GM19193 (cell line): ENCODE data around the gene SPINDOC.

ENCODE experiments used
- POLR2A ChIP-seq: IDR thresholded peaks from 4 replicates; pipeline ENCODE4 v1.6.1; 2011; ENCODE audit not compliant: insufficient read depth, insufficient read length; ENCODE audit errors: extremely low read depth

Gene SPINDOC, protein sequence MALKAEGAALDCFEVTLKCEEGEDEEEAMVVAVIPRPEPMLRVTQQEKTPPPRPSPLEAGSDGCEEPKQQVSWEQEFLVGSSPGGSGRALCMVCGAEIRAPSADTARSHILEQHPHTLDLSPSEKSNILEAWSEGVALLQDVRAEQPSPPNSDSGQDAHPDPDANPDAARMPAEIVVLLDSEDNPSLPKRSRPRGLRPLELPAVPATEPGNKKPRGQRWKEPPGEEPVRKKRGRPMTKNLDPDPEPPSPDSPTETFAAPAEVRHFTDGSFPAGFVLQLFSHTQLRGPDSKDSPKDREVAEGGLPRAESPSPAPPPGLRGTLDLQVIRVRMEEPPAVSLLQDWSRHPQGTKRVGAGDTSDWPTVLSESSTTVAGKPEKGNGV

DNA sequence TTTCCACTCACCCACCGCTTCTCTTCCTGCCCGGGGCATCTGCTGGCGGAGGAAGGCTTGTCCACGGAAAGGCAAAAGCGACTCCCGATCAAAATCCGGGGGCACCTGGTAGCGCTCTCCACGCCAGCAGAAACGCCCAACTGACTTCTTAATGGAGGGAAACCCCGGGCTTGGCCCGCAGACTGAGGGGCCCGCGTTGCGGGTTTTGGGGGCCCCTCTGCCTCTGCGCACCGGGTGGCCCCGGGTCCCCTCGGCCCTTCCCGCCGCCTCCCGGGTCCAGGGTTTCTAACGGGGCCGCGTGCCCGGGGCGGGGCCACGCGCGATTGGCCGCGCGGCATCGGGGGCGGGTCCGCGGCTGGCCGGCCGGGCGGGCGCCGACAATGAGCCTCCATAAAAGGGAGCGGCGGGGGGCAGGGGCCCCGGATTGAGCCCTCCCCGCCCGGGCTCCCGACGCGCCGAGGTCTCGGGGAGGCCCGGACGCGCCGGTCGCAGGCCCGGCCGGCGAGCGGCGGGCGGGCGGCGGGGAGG lies at the start of gene SPINDOC:
SPINDOC (plus strand) TSS at position 422 of the 528 bp plus-strand sequence. CDS start 231 bp downstream, outside the sequence.
- TF ChIP-seq POLR2A = peak; percentile 79

DNA sequence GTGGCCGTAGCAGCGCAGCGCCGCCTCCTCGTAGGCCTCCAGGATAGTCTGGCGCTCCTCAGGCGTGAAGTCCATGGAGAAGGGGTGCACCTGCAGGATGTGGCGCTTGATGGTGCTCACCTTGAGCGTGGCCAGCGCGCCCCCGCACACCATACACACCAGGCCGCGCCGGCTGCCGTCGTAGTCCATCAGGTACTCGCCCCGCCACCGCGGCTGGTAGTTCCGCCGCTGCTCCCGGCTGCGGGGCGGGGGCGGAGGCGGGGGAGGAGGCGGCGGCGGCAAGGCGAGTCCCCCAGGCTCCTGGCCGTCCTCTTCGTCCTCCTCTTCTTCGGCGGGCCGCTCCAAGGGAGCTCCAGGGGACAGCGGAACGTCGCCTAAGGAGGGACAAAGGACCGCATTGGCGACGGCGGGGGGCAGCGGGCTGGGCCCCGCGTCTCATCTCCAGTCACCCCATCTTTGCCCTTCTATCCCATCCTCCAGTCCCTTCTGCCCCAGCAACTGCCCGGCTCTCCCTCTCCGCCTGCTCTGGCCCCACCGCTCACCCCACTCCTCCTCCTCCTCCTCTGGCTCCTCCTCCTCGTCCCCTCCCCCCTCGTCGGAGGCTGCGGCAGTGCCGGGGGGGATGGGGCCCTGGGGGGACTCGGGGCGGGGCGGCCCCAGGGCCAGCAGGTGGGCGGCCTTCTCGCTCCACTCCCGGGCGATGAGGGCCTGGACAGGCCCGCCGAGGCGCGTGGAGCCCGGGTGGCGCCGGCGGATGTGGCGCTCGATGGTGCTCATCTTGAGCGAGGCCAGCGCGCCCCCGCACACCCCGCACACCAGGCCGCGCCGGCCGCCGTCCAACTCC lies 49.5 kb upstream of the SPINDOC start:
- TF ChIP-seq POLR2A = no peak

DNA sequence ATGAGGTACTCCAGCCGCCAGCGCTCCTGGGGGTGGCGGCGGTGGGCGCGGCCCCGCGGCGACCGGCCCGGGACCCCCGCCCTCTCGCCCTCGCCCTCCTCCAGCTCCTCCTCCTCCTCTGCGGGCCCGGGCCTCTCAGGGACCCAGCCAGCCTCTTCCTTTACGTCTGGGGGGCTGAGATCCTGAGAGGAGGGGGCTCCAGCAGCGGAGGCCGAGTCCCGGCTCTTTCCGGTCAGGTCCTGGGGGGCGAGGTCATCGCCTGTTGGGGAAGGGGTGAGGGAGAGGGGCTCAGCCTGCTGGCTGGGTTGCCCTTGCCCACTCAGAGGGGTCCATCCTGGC lies 48.9 kb upstream of the SPINDOC start:
- no peak for TF ChIP-seq POLR2A

DNA sequence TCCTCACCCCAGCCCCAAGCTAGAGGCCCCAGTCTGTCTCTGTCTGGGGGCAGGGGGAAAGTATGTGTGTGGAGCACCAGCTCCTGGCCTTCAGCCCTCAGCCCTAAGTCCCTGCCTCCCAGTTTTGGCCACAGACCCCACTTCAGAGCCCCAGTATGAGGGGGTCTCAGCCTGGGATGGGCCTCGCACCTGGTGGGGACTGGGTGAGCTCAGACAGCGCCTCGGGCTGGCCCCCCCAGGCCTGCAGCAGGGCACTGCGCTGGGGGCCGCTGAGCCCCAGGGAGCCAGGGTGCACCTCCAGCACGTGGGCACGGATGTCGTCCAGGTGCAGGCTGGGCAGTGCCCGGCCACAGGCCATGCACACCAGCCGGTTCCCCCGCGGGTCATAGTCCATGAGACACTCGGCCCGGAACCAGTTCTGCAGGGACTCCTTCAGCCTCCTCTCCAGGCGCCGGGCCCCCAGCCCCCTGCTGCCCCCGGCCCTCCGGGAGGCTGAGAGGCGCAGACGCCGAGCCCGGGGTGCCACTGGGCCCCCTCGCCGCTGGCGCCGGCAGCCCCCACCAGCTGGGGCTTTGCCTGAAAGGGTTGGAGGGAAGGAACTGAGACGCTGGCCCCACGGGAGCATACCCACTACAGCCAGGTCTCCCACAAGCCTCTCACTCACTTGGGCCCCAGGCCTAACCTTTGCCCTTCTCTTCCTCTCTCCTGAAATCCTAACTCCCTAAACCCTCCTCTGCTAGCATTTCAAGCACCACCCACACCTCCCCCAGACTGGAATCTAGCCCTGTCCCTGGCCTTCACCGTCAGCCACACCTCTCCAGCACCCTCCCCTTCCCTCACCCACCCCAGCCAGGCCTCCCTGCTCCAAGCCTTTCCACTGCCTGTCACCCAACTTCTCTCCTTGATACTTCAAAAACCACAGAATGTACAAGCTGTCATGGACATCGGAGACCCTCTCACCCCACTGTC lies 48.3 kb upstream of the SPINDOC start:
- no peak for TF ChIP-seq POLR2A

DNA sequence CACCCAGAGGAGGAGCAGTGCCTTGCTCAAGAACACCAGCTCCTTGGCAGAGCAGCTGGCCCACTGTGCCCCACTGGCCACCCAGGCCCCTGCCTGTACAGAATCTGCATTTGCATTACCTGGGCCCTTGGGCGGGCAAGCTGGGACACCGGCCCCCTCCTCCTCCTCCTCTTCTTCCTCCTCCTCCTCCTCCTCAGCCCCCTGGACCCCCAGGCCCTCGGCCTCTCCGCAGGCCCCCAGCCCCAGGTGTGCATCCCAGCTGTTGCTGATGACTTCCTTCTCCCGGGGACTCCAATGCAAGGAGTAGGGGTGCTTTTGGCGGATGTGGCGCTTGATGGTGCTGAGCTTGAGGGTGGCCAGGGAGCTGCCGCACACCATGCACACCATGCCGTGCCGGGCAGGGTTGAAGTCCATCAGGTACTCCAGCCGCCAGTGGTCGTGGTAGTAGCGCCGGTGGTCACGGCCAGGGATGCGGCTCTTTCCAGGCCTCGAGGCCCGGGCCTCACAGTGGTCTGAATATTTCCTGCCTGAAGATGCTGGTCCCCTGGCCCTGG lies 47.5 kb upstream of the SPINDOC start:
- no peak for TF ChIP-seq POLR2A

DNA sequence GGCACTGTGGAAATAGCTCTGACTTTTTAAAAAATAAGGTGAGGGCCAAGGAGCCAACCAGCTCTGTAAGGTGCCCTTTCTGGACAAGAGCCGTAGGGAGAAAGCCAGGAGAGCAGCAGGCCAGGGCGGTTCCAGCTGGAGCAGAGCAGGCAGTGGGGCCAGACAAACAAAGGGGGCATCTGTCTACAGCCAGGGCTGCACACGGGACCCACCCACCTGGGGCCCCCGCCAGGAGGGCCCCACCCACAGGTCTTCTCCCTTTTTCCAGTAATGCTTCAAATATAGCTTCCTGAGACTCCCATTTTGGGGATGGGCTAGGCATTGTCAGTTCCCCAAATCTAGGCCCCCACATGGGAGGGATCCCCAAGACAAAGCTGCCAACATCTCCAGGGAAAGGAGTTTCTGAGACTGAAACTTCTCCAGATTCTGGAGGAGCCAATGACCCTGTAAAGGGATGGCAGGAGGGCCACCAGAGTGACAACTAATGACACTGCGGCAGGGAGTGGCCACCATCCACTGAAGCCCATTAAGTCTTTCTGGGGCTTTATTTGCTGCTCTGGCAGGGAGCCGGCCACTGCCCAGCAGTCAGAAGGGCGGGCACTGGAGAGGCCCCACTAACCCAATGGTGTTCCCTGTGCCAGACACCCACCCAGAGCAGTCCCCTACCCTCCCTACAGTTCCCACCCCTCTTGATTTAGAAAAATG lies 46.6 kb upstream of the SPINDOC start:
- no peak for TF ChIP-seq POLR2A

DNA sequence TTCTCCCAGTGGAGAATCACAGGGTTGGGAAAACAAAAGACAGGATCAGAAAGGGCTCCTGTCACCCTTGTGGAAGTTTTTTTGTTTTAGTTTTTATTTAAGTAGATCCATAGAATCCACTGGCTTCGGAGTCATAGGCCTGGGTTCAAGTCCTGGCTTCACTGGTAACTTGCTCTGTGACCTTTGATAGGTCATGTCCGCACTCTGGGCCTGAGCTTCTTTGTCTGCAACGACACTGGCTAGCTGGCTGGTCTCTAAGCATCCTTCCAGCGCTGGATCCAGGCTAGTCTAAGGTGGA lies 46.0 kb upstream of the SPINDOC start:
- TF ChIP-seq POLR2A = no peak

DNA sequence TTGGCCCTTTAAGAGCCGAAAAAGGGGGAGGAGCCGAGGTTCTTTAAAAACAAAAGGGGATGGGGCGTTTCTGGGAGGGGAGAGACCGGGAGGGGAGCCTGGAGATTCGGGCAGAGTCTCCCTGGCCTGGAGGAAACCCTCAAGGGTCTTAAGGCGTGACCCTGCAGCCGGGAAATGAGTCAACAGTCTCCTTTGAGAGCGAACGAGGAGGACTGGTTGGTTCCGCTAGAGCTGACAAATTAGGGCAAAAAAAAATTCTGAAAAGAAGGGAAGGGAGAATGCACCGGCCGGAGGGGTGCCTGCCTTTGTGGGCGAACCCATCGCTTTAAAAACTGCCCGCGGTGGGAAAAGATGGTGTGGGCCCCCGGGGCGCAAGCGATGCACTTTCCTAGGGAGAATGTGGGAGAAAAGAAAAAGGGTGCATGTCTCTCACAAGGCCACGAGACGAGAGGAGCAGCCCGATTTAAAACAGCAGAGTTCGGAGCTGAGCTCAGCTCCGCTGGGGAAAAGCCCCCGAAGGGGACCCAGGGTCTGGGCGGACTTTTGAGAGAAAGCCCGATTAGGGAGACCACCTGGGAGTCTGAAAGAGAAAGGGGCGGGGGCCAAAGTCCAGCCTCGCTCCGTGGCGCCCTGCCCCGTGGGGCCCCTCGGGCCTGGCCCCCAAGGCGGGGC lies 45.6 kb upstream of the SPINDOC start:
- no peak for TF ChIP-seq POLR2A

DNA sequence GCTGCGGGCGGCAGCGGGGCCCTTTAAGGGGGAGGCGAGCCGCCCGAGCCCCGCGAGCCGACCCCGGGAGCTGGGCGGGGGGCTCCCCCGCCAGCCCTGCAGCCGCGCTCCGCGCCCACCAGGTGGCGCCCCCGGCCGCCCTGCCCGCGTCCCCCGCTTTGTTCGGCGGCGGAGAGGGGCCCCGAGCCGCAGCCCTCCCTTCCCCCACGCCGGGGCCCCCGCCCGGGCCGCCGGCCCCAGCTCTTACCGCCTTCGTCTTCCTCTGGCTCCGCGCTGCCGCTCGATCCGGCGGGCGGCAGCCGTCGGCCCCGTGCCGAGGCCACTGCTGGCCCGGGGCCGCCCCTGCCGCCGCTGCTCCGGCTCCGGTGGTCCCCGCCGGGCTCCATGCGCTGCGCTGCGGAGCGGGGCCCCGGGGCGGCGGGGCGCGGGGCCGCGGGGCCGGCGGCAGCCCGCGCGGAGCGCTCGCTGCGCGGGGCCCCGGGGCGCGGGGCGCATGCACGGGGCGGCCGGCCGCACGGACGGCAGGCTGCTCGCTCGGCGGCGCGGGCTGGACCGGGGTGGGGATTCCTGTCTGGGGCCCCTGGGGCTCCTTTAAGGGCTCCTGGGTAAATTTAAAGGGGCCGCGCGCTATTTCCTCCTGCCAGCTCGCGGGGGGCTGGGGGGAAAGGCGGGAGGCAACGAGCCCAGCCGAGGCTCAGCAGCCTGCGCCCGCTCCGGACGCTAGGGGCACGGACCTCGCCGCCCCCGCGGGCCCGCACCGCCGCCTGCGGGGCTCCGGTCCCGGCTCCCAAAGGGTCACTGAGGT lies 44.8 kb upstream of the SPINDOC start, which contains the start of gene ZFTA:
ZFTA (minus strand) TSS at position 539 of the 805 bp plus-strand sequence; CDS start at position 386, 153 bp downstream.
- TF ChIP-seq POLR2A = peak; percentile 14

DNA sequence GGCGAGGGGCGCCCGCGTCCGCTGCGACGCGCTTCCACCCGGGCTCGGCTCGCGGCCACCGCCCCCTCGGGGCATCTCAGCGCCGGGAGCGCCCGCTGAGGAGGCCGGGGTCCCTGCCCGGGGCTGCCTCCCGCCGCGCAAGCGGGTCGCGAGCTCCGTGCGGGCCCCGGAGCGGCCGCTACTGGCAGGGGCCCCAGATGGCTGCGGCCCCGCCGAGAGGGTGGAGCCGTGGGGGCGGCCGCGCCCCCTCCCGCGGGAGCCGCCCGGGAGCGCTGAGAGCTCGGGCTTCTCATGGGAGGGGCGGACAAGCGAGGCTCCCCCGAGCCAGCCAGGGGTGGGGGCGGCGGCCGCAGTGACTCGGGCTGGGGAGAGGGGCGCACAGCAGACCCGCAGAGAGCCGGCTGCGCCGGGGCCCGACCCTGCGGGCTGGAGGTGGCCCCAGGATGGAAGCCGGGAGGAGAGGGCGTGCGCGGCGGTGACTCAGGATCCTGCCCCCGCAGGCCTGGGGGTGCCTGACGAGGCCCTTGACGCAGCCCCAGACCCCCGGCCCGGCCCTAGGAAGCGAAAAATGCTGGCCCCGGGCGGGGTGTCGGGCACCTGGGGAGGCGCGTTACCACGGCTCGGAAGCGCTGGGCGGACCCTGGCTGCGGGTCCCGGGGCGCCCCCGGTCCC lies 44.1 kb upstream of the SPINDOC start:
- peak; percentile 36 for TF ChIP-seq POLR2A

DNA sequence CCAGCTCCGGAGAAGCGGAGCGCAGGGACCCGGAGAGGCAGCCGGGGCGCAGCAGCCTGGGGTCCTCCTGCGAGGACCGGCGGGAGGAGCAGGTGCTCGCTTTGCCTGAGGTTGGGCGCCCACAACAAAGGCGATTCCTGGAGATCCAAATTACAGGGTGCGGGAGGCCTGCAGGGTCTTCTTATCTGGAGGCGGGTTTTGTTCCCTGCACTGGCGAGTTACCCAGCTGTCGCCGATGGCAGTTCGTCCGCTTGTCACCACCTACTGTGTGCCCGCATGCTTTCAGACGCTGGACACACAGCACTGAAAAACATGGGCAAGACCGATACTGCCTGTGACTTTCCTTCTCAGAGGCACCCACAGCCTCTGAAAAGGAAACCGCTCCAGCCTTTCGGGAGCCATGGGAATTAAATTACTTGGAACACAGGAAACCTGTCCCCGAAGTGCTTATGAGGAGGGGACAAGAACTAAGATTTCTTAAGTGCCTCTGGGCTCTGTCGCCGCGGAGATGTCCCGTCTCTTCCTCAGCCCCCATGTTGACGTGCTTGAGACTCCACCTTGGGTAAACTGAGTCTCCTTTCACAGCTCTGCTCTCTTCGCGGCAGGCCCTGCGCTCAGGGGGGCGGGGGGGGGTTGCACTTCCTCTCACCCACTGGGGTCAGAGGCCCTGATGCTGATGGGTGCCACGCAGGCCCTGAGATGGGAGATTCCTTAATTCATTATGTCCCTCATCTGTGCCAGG lies 43.4 kb upstream of the SPINDOC start:
- TF ChIP-seq POLR2A = no peak

DNA sequence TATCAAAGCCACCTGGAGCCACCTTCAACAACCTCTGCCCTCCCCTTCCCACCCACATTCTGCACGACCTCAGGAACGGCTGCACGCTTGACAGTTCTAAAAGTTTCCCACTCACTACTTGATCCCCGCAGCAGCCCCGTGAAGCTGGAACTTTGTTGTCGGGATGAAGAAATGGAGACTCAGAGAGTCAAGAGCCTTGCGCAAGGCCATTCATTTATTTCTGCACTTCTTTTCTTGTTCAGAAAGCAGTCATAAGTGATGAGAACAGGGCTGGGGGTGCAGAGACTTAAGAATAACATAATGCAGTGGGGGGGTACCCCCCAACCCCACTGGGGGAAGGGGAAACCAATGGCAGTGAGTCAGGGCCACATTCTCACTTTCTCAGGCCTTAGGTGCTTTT lies 42.5 kb upstream of the SPINDOC start:
- TF ChIP-seq POLR2A = no peak

DNA sequence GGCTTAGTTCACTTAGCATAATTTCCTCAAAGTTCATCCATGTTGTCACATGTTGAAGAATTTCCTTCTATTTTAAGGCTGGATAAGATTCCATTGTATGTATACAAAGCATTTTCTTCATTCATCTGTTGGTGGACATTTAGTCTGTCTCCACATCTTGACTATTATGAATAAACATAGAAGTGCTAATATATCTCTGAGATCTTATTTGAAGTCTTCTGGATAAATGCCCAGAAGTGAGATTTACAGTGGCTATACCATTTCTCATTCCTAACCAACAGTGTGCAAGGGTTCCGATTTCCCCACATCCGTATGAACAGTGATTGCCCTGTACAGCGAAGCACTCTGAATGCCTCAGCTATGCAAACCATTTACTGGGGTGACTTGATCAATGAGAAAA lies 38.1 kb upstream of the SPINDOC start:
- no peak for TF ChIP-seq POLR2A
